DND-41 (cell line): Measurements from ENCODE around the gene TREH.

Source experiments
- CTCF ChIP-seq: IDR thresholded peaks from 2 replicates; pipeline ENCODE4 v1.5.1; 2012; ENCODE audit warnings: borderline replicate concordance, low read length, moderate library complexity, mild to moderate bottlenecking; ENCODE audit not compliant: poor library complexity, severe bottlenecking; ENCODE audit errors: extremely low read depth
- EZH2 ChIP-seq: IDR thresholded peaks from 3 replicates; pipeline ENCODE4 v1.6.1; 2012; ENCODE audit warnings: borderline replicate concordance, low read depth, mild to moderate bottlenecking, moderate library complexity, low read length, inconsistent platforms; ENCODE audit not compliant: severe bottlenecking

- TF ChIP-seq EZH2 (no peak), CTCF (no peak)
Observed at GRCh38 chr11:118632577-118633318, 46.7 kb downstream of the TREH start.
